ENCODE data around the gene ABCA7.

GRCh38 chr19:1053176-1054101 lies 13.5 kb downstream of the ABCA7 start:
- TF ChIP-seq CTCF (IDR thresholded peaks at IDR 0.05; ENCODE audit: low read length) = no peak
- no peak for TF ChIP-seq EZH2 (optimal IDR thresholded peaks at IDR 0.05; ENCODE audit: low read depth, low read length)
- TF ChIP-seq EZH2phosphoT487 (IDR thresholded peaks at IDR 0.05; ENCODE audit: low read length) = no peak
